OCI-LY7 (cell line): Measurements from ENCODE around the gene ORMDL2. TPM values are rescaled to one million over a fixed set of nuclear protein-coding genes. Genes with fewer than 3 reads are reported as not detected.

ENCODE experiments used
- BruUV-seq: library from RNA; stranded (reverse); fragments of 400-500 nt; replicated peaks from 2 replicates; lab custom pipeline; 2021; lab: Mats Ljungman, UMichigan
- CTCF ChIA-PET: fragments of 300-600 bp; sonication (Branson Sonifier 250); formaldehyde crosslinking; loops from one replicate; lab custom pipeline; 2022; ENCODE audit warnings: antibody characterized with exemption; ENCODE audit not compliant: unreplicated experiment; lab: Charles Lee
- POLR2A ChIA-PET: fragments of 300-600 bp; sonication (Branson Sonifier 250); formaldehyde crosslinking; loops from one replicate; lab custom pipeline; 2022; ENCODE audit warnings: antibody characterized with exemption; lab: Charles Lee
- DNase-seq: peaks from one replicate; pipeline ENCODE4 v3.0.0-alpha.2; 2015; ENCODE audit warnings: low spot score
- H2AFZ ChIP-seq: fragments of 200-600 bp; sonication (generic), shearing (Covaris generic); 2 replicates; pipeline ENCODE4 v1.6.1; 2014; ENCODE audit warnings: mild to moderate bottlenecking, antibody characterized with exemption, low read length, moderate library complexity
- H3K27ac ChIP-seq: fragments of 200-600 bp; sonication (generic); 2 replicates; pipeline ENCODE4 v1.5.1; 2014; ENCODE audit warnings: mixed run types, low read depth, mild to moderate bottlenecking, moderate library complexity, low read length, inconsistent platforms; ENCODE audit not compliant: poor library complexity, severe bottlenecking
- H3K36me3 ChIP-seq: fragments of 200-600 bp; sonication (generic); 2 replicates; pipeline ENCODE4 v1.6.1; 2014; ENCODE audit warnings: mild to moderate bottlenecking, antibody characterized with exemption, low read length, moderate library complexity, mixed read lengths; ENCODE audit not compliant: insufficient read depth
- H3K4me1 ChIP-seq: fragments of 200-600 bp; sonication (generic); 2 replicates; pipeline ENCODE4 v1.5.1; 2014; ENCODE audit warnings: mild to moderate bottlenecking, low read length; ENCODE audit not compliant: insufficient read depth, poor library complexity, severe bottlenecking
- H3K4me2 ChIP-seq: fragments of 200-600 bp; sonication (generic); 2 replicates; pipeline ENCODE4 v1.6.1; 2014; ENCODE audit warnings: mild to moderate bottlenecking, low read length
- H3K4me3 ChIP-seq: fragments of 200-600 bp; sonication (generic); 2 replicates; pipeline ENCODE4 v1.5.1; 2014; ENCODE audit warnings: mild to moderate bottlenecking, low read depth, low read length; ENCODE audit not compliant: poor library complexity, severe bottlenecking
- H3K79me2 ChIP-seq: fragments of 200-600 bp; sonication (generic); 2 replicates; pipeline ENCODE4 v1.6.1; 2016; ENCODE audit warnings: low read depth, mild to moderate bottlenecking, low read length, moderate library complexity, mixed read lengths; ENCODE audit not compliant: insufficient read depth
- H3K9me2 ChIP-seq: fragments of 200-600 bp; sonication (generic); 2 replicates; pipeline ENCODE4 v1.6.1; 2016; ENCODE audit warnings: mild to moderate bottlenecking, low read length, mixed read lengths; ENCODE audit not compliant: insufficient read depth
- H3K9me3 ChIP-seq: fragments of 200-600 bp; sonication (generic); 2 replicates; pipeline ENCODE4 v1.6.1; 2014; ENCODE audit warnings: mild to moderate bottlenecking, mixed run types, low read length, mixed read lengths
- H4K20me1 ChIP-seq: fragments of 200-600 bp; sonication (generic); 2 replicates; pipeline ENCODE4 v1.6.1; 2014; ENCODE audit warnings: mild to moderate bottlenecking, antibody characterized with exemption, low read length, moderate library complexity, mixed read lengths; ENCODE audit not compliant: insufficient read depth
- EZH2phosphoT487 ChIP-seq: fragments of 200-600 bp; sonication (generic); IDR thresholded peaks from 2 replicates; pipeline ENCODE4 v1.6.1; 2018; ENCODE audit warnings: low read depth, borderline replicate concordance, mild to moderate bottlenecking, mixed run types, antibody characterized with exemption, low read length, moderate library complexity, mixed read lengths
- intact Hi-C: fragments of 100-400 bp; cut with micrococcal nuclease; formaldehyde crosslinking; loops from one replicate; pipeline ENCODE4 v1.10.0; 2022; ENCODE audit not compliant: unreplicated experiment
- total RNA-seq, 2 experiments: library from RNA; depleted of rRNA in 1 of 2; stranded (reverse); fragments of >200 nt in 1 of 2; shearing (Covaris generic) in 1 of 2; gene quantifications; 2 replicates each; pipeline ENCODE4 v1.2.3, GENCODE V29; 2014 to 2022
- TF ChIP-seq, protein P1 (sequence below): fragments of 200-600 bp; sonication (generic); conservative IDR thresholded peaks from 2 replicates; pipeline ENCODE4 v1.5.1; 2014; ENCODE audit warnings: mild to moderate bottlenecking, antibody characterized with exemption, low read length, moderate library complexity, mixed read lengths

The ORMDL2 gene
- total RNA-seq, 2 experiments from 2014 or later, result 20.0 to 27.1 TPM

DNA sequence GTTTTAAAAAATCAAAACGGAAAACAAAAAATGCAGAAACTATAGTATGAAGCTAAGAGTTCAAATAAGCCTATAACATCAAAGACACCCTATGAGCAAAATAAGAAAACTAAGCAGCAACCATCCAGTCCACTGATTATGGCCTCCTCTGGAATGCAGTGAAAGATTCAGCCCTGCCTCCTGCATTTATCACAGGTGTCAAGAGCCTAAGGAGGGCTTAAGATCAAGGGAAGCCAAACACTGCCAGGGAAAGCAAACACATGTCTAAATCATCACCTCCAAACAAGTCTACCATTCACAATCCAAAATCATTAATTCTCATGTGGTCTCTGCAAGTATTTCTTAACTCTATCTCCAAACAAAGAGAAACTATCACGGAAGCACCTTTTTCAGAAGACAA lies 28.7 kb upstream of the ORMDL2 start:
- ChIA-PET POLR2A (interaction anchor here (0.7 to 1.4 kb wide), 8 partner anchors 11 to 28 kb away, joined by 3 to 5 read pairs (median 3); partner anchors contain the start of genes ORMDL2 and SARNP), CTCF (interaction anchor here (0.6 to 1.3 kb wide), 2 partner anchors 10 to 49 kb away, joined by 3 to 5 read pairs; no protein-coding TSS in a partner anchor)
- no peak overlapping the region for H2AFZ ChIP-seq
- no TSS peak for BruUV-seq
- no peaks in the 10 kb centered on the region for H3K4me1 ChIP-seq
- DNase-seq, result no peak
- no peaks in the 10 kb centered on the region for H3K9me2 ChIP-seq
- H3K79me2 ChIP-seq, result no peaks in the 10 kb centered on the region
- intact Hi-C loops, result no loop called here
- H3K4me2 ChIP-seq, result no peak overlapping the region
- TF ChIP-seq, protein P1, sequence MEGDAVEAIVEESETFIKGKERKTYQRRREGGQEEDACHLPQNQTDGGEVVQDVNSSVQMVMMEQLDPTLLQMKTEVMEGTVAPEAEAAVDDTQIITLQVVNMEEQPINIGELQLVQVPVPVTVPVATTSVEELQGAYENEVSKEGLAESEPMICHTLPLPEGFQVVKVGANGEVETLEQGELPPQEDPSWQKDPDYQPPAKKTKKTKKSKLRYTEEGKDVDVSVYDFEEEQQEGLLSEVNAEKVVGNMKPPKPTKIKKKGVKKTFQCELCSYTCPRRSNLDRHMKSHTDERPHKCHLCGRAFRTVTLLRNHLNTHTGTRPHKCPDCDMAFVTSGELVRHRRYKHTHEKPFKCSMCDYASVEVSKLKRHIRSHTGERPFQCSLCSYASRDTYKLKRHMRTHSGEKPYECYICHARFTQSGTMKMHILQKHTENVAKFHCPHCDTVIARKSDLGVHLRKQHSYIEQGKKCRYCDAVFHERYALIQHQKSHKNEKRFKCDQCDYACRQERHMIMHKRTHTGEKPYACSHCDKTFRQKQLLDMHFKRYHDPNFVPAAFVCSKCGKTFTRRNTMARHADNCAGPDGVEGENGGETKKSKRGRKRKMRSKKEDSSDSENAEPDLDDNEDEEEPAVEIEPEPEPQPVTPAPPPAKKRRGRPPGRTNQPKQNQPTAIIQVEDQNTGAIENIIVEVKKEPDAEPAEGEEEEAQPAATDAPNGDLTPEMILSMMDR, result no peak
- TF ChIP-seq EZH2phosphoT487, result no peak
- no peaks in the 10 kb centered on the region for H3K9me3 ChIP-seq
- H3K36me3 ChIP-seq, result peaks cover 98% of the 10 kb centered on the region
- H3K4me3 ChIP-seq, result no peak overlapping the region
- H4K20me1 ChIP-seq, result no peaks in the 10 kb centered on the region
- no peak overlapping the region for H3K27ac ChIP-seq

DNA sequence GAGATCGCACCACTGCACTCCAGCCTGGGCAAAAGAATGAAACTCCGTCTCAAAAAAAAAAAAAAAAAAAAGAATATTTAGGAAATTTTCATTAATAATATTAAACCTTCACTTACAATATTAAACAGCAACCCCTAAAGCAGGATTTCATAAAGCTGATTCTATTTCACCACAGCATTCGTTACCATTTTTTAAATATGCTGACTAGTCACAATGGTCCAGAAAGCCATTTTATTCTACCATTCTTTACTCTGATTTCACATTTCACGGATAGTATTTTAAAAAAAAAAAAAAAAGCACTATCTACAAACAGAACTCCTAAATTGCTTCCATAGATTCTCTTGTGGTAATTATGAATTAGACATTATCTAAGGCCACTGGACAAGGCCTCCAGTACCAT lies 27.9 kb upstream of the ORMDL2 start:
- Histone ChIP-seq H3K79me2 (no peaks in the 10 kb centered on the region), H3K9me2 (no peaks in the 10 kb centered on the region), H3K4me2 (no peak overlapping the region), H3K4me3 (no peak overlapping the region), H3K9me3 (no peaks in the 10 kb centered on the region), H3K4me1 (no peaks in the 10 kb centered on the region), H3K27ac (no peak overlapping the region), H3K36me3 (peaks cover 98% of the 10 kb centered on the region), H2AFZ (no peak overlapping the region), H4K20me1 (no peaks in the 10 kb centered on the region)
- CTCF ChIA-PET, result no interaction called here
- no TSS peak for BruUV-seq
- POLR2A ChIA-PET, result interaction anchor here (1.0 kb wide), 1 partner anchor 9 kb away, joined by 3 read pairs; no protein-coding TSS in a partner anchor
- intact Hi-C loops, result loop anchor here (5.0 kb wide), 1 partner anchor 33 kb away; no protein-coding TSS in a partner anchor
- TF ChIP-seq, protein P1, result no peak
- TF ChIP-seq EZH2phosphoT487, result no peak
- DNase-seq, result no peak

DNA sequence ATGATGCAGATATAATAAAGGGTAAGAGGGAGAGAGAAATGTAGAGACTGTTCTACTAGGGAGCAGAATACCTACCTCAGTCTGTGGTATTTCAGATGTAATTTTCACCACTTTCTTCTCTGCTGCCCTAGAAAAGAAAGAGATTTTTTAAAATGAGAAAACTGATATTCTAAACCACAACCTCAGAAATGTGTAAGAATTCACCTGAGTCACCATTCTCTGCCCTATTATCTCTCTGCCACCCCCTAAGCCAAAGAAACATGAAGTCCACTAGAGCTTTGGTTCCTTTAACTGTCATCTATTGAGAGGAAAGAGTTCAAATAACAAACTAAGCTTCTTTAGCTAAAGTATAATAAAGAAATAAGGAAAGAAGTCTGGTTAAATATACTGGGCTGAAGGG lies 21.9 kb upstream of the ORMDL2 start:
- Histone ChIP-seq H3K9me2 (no peaks in the 10 kb centered on the region), H3K4me1 (no peaks in the 10 kb centered on the region), H3K27ac (no peak overlapping the region), H2AFZ (no peak overlapping the region), H3K4me2 (no peak overlapping the region), H3K9me3 (no peaks in the 10 kb centered on the region), H3K4me3 (no peak overlapping the region), H4K20me1 (peaks cover 7% of the 10 kb centered on the region; the same call in 1 of the 2 replicates), H3K36me3 (peaks cover 98% of the 10 kb centered on the region), H3K79me2 (peaks cover 6% of the 10 kb centered on the region; the same call in 1 of the 2 replicates)
- intact Hi-C loops, result no loop called here
- BruUV-seq, result no TSS peak
- no peak for DNase-seq
- TF ChIP-seq, protein P1, result no peak
- TF ChIP-seq EZH2phosphoT487, result no peak
- CTCF ChIA-PET, result interaction anchor here (0.9 kb wide), 1 partner anchor 58 kb away, joined by 3 read pairs; no protein-coding TSS in a partner anchor
- POLR2A ChIA-PET, result interaction anchor here (1.0 to 1.1 kb wide), 5 partner anchors 32 to 70 kb away, joined by 3 to 5 read pairs (median 3); no protein-coding TSS in a partner anchor
